Measurements from ENCODE around the gene GPR141.

GPR141 gene

DNA sequence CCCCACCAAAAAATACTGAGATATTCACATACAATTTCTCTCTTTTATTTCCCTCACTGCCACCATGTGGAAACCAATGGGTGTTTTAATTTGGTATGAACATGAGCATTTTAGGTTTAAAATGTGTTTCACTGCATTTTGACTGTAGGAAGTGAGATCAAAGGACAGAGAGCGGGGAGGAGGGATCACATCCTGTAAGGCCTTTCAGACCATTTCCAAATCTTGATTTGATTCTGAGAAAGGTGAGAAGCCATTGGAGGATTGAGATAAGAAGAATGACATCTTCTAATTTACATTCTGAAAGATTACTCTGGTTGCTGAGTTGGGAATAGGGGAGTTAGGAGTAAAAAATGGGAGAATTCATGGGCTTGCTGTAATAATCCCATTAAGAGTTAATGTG is 42.5 kb downstream of the GPR141 start:
- Histone ChIP-seq H3K4me1 (ENCODE audit: insufficient read depth, low read length, poor library complexity, severe bottlenecking) (peaks cover 19% of the 10 kb centered on the region), H3K4me2 (ENCODE audit: low read depth, low read length, poor library complexity, severe bottlenecking) (peak overlapping the region; percentile 33), H3K9ac (ENCODE audit: low read depth, low read length, poor library complexity, severe bottlenecking) (no peak overlapping the region), H3K79me2 (ENCODE audit: insufficient read depth, low read length) (no peaks in the 10 kb centered on the region), H3K9me3 (ENCODE audit: insufficient read depth, low read depth, low read length) (no peaks in the 10 kb centered on the region), H3K36me3 (ENCODE audit: insufficient read depth, low read length) (no peaks in the 10 kb centered on the region), H3K27me3 (ENCODE audit: insufficient read depth, low read length, poor library complexity, severe bottlenecking) (no peaks in the 10 kb centered on the region), H3F3A (ENCODE audit: low read depth) (no peaks in the 10 kb centered on the region), H4K20me1 (ENCODE audit: insufficient read depth, low read length, poor library complexity, severe bottlenecking) (no peaks in the 10 kb centered on the region), H3K4me3 (ENCODE audit: low read length, poor library complexity, severe bottlenecking) (no peak overlapping the region), H3K9me2 (replicated peaks; ENCODE audit: low read depth, low read length) (no peaks in the 10 kb centered on the region), H2AFZ (ENCODE audit: low read length) (no peak overlapping the region)
- TF ChIP-seq EZH2phosphoT487 (IDR thresholded peaks at IDR 0.05; ENCODE audit: borderline replicate concordance): no peak
- TF ChIP-seq, protein P1, sequence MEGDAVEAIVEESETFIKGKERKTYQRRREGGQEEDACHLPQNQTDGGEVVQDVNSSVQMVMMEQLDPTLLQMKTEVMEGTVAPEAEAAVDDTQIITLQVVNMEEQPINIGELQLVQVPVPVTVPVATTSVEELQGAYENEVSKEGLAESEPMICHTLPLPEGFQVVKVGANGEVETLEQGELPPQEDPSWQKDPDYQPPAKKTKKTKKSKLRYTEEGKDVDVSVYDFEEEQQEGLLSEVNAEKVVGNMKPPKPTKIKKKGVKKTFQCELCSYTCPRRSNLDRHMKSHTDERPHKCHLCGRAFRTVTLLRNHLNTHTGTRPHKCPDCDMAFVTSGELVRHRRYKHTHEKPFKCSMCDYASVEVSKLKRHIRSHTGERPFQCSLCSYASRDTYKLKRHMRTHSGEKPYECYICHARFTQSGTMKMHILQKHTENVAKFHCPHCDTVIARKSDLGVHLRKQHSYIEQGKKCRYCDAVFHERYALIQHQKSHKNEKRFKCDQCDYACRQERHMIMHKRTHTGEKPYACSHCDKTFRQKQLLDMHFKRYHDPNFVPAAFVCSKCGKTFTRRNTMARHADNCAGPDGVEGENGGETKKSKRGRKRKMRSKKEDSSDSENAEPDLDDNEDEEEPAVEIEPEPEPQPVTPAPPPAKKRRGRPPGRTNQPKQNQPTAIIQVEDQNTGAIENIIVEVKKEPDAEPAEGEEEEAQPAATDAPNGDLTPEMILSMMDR (conservative IDR thresholded peaks at IDR 0.05; ENCODE audit: low read length): 0 out of 2 replicates have a peak, but pooled peaks have one; percentile 15

DNA sequence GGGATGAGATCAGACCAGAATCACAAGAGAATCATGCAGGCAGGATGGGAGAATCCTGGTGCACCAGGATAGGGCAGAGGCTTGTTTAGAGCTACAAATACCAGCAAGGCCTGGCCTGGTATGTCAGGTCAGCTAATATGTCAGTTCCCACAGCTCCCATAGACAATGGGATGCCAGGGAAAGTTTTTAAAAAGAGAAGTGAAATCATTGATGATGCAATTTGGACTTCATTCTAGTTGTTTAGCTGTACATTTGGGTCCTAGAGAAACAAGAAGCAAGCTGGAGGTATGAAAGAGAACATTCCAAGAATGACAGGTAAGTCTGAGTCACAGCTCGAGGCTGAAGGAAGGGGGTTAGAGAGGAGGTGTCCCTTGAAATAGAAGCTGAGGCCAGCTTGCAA is 45.2 kb downstream of the GPR141 start:
- Histone ChIP-seq H3K4me2 (ENCODE audit: low read depth, low read length, poor library complexity, severe bottlenecking) (no peak overlapping the region), H3F3A (ENCODE audit: low read depth) (no peaks in the 10 kb centered on the region), H3K27me3 (ENCODE audit: insufficient read depth, low read length, poor library complexity, severe bottlenecking) (no peaks in the 10 kb centered on the region), H3K9ac (ENCODE audit: low read depth, low read length, poor library complexity, severe bottlenecking) (no peak overlapping the region), H3K9me2 (replicated peaks; ENCODE audit: low read depth, low read length) (no peaks in the 10 kb centered on the region), H2AFZ (ENCODE audit: low read length) (no peak overlapping the region), H3K36me3 (ENCODE audit: insufficient read depth, low read length) (no peaks in the 10 kb centered on the region), H3K4me3 (ENCODE audit: low read length, poor library complexity, severe bottlenecking) (no peak overlapping the region), H3K4me1 (ENCODE audit: insufficient read depth, low read length, poor library complexity, severe bottlenecking) (peaks cover 19% of the 10 kb centered on the region), H3K79me2 (ENCODE audit: insufficient read depth, low read length) (no peaks in the 10 kb centered on the region), H4K20me1 (ENCODE audit: insufficient read depth, low read length, poor library complexity, severe bottlenecking) (no peaks in the 10 kb centered on the region), H3K9me3 (ENCODE audit: insufficient read depth, low read depth, low read length) (no peaks in the 10 kb centered on the region)
- TF ChIP-seq, protein P1 (conservative IDR thresholded peaks at IDR 0.05; ENCODE audit: low read length): no peak
- no peak for TF ChIP-seq EZH2phosphoT487 (IDR thresholded peaks at IDR 0.05; ENCODE audit: borderline replicate concordance)

- Histone ChIP-seq H3K79me2 (ENCODE audit: insufficient read depth, low read length) (no peaks in the 10 kb centered on the region), H3K27me3 (ENCODE audit: insufficient read depth, low read length, poor library complexity, severe bottlenecking) (no peaks in the 10 kb centered on the region), H3K4me2 (ENCODE audit: low read depth, low read length, poor library complexity, severe bottlenecking) (no peak overlapping the region), H3K9me3 (ENCODE audit: insufficient read depth, low read depth, low read length) (no peaks in the 10 kb centered on the region), H3K9ac (ENCODE audit: low read depth, low read length, poor library complexity, severe bottlenecking) (no peak overlapping the region), H4K20me1 (ENCODE audit: insufficient read depth, low read length, poor library complexity, severe bottlenecking) (no peaks in the 10 kb centered on the region), H3K9me2 (replicated peaks; ENCODE audit: low read depth, low read length) (no peaks in the 10 kb centered on the region), H3K36me3 (ENCODE audit: insufficient read depth, low read length) (no peaks in the 10 kb centered on the region), H3K4me1 (ENCODE audit: insufficient read depth, low read length, poor library complexity, severe bottlenecking) (peaks cover 19% of the 10 kb centered on the region), H3F3A (ENCODE audit: low read depth) (no peaks in the 10 kb centered on the region), H3K4me3 (ENCODE audit: low read length, poor library complexity, severe bottlenecking) (no peak overlapping the region), H2AFZ (ENCODE audit: low read length) (no peak overlapping the region)
- TF ChIP-seq, protein P1 (conservative IDR thresholded peaks at IDR 0.05; ENCODE audit: low read length): no peak
- no peak for TF ChIP-seq EZH2phosphoT487 (IDR thresholded peaks at IDR 0.05; ENCODE audit: borderline replicate concordance)
Observed at GRCh38 chr7:37729181-37729580, 45.6 kb downstream of the GPR141 start.
